Endodermal cell (in vitro differentiated cells): Measurements from ENCODE around the gene HEXIM1. TPM values are rescaled to one million over a fixed set of nuclear protein-coding genes. Genes with fewer than 3 reads are reported as not detected.

Source experiments
- DNase-seq: peaks from one replicate; pipeline ENCODE4 v3.0.0-alpha.2; 2017
- H3K27ac ChIP-seq: 2 replicates; pipeline ENCODE4 v1.5.1; 2013; ENCODE audit warnings: mild to moderate bottlenecking, low read depth, low read length, moderate library complexity
- H3K27me3 ChIP-seq: 2 replicates; pipeline ENCODE4 v1.6.1; 2013; ENCODE audit warnings: mild to moderate bottlenecking, low read length, moderate library complexity; ENCODE audit not compliant: insufficient read depth, control insufficient read depth, poor library complexity, severe bottlenecking
- H3K36me3 ChIP-seq: 2 replicates; pipeline ENCODE4 v1.7.0; 2013; ENCODE audit warnings: mild to moderate bottlenecking, low read length, moderate library complexity; ENCODE audit not compliant: control insufficient read depth, insufficient read depth
- H3K4me1 ChIP-seq: one replicate; pipeline ENCODE4 v1.7.0; 2013; ENCODE audit warnings: low read length; ENCODE audit not compliant: control insufficient read depth, insufficient read depth
- H3K4me3 ChIP-seq: 2 replicates; pipeline ENCODE4 v1.5.1; 2013; ENCODE audit warnings: mild to moderate bottlenecking, low read length, moderate library complexity
- H3K9ac ChIP-seq: 2 replicates; pipeline ENCODE4 v1.6.1; 2013; ENCODE audit warnings: mild to moderate bottlenecking, low read length, moderate library complexity; ENCODE audit not compliant: poor library complexity, severe bottlenecking; ENCODE audit errors: extremely low read depth
- H3K9me3 ChIP-seq: 2 replicates; pipeline ENCODE4 v1.6.1; 2013; ENCODE audit warnings: mild to moderate bottlenecking, low read length, moderate library complexity; ENCODE audit not compliant: control insufficient read depth
- H3K27ac Mint-ChIP-seq: 2 replicates; pipeline ENCODE4 v1.8.0; 2020; ENCODE audit warnings: mixed read lengths
- H3K27me3 Mint-ChIP-seq: 2 replicates; pipeline ENCODE4 v1.8.0; 2021; ENCODE audit warnings: mild to moderate bottlenecking, mixed read lengths; ENCODE audit not compliant: insufficient read depth
- H3K36me3 Mint-ChIP-seq: 2 replicates; pipeline ENCODE4 v1.8.0; 2020; ENCODE audit warnings: low read depth, mixed read lengths
- H3K4me1 Mint-ChIP-seq: 2 replicates; pipeline ENCODE4 v1.8.0; 2020; ENCODE audit warnings: mixed read lengths
- H3K4me3 Mint-ChIP-seq: 2 replicates; pipeline ENCODE4 v1.8.0; 2020; ENCODE audit warnings: mild to moderate bottlenecking, moderate library complexity, mixed read lengths
- H3K9me3 Mint-ChIP-seq: 2 replicates; pipeline ENCODE4 v1.8.0; 2020; ENCODE audit warnings: mild to moderate bottlenecking, mixed read lengths
- WGBS, 2 experiments: methylation state at CpG; one replicate each; pipeline versions ENCODE4 v1.1.5 to v1.1.7; 2013; ENCODE audit warnings: missing lambda C conversion rate in 2 of 2, mixed read lengths in 1 of 2; ENCODE audit not compliant: insufficient coverage in 1 of 2, insufficient read length in 1 of 2; 5-methylcytosine and 5-hydroxymethylcytosine counted together
- total RNA-seq, 2 donors: library from RNA; stranded (reverse); fragmentation: NEBNext Ultra II Directional in 1 of 2; extraction: Animal tissue kit (Norgen Biotek cat#: 25700) in 1 of 2; gene quantifications; 2 replicates in 1 of 2; 3 replicates in 1 of 2; pipeline ENCODE4 v1.2.1, GENCODE V29; 2021
- TF ChIP-seq, protein P1 (sequence below): fragments of 200-600 bp; sonication (generic); conservative IDR thresholded peaks from 2 replicates; pipeline ENCODE4 v1.5.0; 2021; ENCODE audit warnings: antibody characterized with exemption, mild to moderate bottlenecking

The HEXIM1 gene
- total RNA-seq, 2 donors from 2014 or later = 37.0 to 39.2 TPM

GRCh38 chr17:45143767-45144198 lies 4.5 kb upstream of the HEXIM1 start:
- H3K27ac Mint-ChIP-seq = peak overlapping the region; percentile 84
- TF ChIP-seq, protein P1, sequence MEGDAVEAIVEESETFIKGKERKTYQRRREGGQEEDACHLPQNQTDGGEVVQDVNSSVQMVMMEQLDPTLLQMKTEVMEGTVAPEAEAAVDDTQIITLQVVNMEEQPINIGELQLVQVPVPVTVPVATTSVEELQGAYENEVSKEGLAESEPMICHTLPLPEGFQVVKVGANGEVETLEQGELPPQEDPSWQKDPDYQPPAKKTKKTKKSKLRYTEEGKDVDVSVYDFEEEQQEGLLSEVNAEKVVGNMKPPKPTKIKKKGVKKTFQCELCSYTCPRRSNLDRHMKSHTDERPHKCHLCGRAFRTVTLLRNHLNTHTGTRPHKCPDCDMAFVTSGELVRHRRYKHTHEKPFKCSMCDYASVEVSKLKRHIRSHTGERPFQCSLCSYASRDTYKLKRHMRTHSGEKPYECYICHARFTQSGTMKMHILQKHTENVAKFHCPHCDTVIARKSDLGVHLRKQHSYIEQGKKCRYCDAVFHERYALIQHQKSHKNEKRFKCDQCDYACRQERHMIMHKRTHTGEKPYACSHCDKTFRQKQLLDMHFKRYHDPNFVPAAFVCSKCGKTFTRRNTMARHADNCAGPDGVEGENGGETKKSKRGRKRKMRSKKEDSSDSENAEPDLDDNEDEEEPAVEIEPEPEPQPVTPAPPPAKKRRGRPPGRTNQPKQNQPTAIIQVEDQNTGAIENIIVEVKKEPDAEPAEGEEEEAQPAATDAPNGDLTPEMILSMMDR = no peak
- 0 to 18% methylated on average over 2 to 21 of the region's 21 CpGs for WGBS, 2 experiments
- no peaks in the 10 kb centered on the region for H3K36me3 ChIP-seq
- no peaks in the 10 kb centered on the region for H3K9me3 Mint-ChIP-seq
- peaks cover 7% of the 10 kb centered on the region for H3K36me3 Mint-ChIP-seq
- H3K4me3 Mint-ChIP-seq = peak overlapping the region; percentile 53
- no peaks in the 10 kb centered on the region for H3K9me3 ChIP-seq
- peaks cover 34% of the 10 kb centered on the region for H3K4me1 Mint-ChIP-seq
- H3K27me3 Mint-ChIP-seq = no peaks in the 10 kb centered on the region
- H3K27me3 ChIP-seq = no peaks in the 10 kb centered on the region
- H3K4me3 ChIP-seq = peak overlapping the region; percentile 49
- peak; percentile 95 for DNase-seq
- peaks cover 23% of the 10 kb centered on the region for H3K4me1 ChIP-seq
- H3K9ac ChIP-seq = no peak overlapping the region
- H3K27ac ChIP-seq = no peak overlapping the region

- Histone ChIP-seq H3K27ac (no peak overlapping the region), H3K9me3 (no peaks in the 10 kb centered on the region), H3K36me3 (no peaks in the 10 kb centered on the region), H3K27me3 (no peaks in the 10 kb centered on the region), H3K9ac (no peak overlapping the region), H3K4me3 (peak overlapping the region; percentile 49), H3K4me1 (peaks cover 19% of the 10 kb centered on the region)
- TF ChIP-seq, protein P1 = no peak
- DNase-seq = peak; percentile 78
- Mint-ChIP-seq H3K36me3 (peaks cover 7% of the 10 kb centered on the region), H3K9me3 (no peaks in the 10 kb centered on the region), H3K4me1 (peaks cover 33% of the 10 kb centered on the region), H3K4me3 (peak overlapping the region; percentile 53), H3K27ac (peak overlapping the region; percentile 84), H3K27me3 (no peaks in the 10 kb centered on the region)
- 53 to 88% methylated on average over 22 to 71 of the region's 71 CpGs for WGBS, 2 experiments
These were observed 3.9 kb upstream of the HEXIM1 start for GRCh38 chr17:45144199-45145034.

DNA sequence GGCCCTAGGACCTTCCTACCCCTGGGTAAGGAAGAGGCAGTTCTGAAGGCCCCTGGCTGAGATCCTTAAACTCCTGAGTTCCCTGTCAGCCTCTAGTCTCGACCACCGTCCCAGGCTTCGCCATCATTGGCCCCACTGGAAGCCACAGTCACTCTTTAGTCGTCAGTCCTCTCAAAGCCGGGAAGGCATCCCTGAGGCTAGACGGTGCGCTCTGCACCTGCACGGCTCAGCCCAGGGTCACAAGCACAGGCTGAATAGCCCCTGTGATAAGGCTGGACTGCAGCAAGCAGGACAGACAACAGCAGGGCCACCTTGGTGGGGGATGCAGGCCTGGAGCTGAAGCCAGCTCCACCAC lies 3.3 kb upstream of the HEXIM1 start:
- peaks cover 7% of the 10 kb centered on the region for H3K36me3 Mint-ChIP-seq
- TF ChIP-seq, protein P1 = no peak
- no peaks in the 10 kb centered on the region for H3K27me3 ChIP-seq
- peaks cover 14% of the 10 kb centered on the region for H3K4me1 ChIP-seq
- H3K36me3 ChIP-seq = no peaks in the 10 kb centered on the region
- no peaks in the 10 kb centered on the region for H3K9me3 Mint-ChIP-seq
- DNase-seq = peak; percentile 73
- H3K4me3 ChIP-seq = no peak overlapping the region
- H3K9me3 ChIP-seq = no peaks in the 10 kb centered on the region
- no peak overlapping the region for H3K27ac ChIP-seq
- H3K4me1 Mint-ChIP-seq = peaks cover 27% of the 10 kb centered on the region
- H3K9ac ChIP-seq = no peak overlapping the region
- H3K4me3 Mint-ChIP-seq = peak overlapping the region; percentile 53
- peak overlapping the region; percentile 64 for H3K27ac Mint-ChIP-seq
- no peaks in the 10 kb centered on the region for H3K27me3 Mint-ChIP-seq
- 91% methylated on average over 7 to 8 of the region's 8 CpGs for WGBS, 2 experiments
